MM.1S (cell line): ENCODE measurements around the gene EPHA2.

Experiments
- DNase-seq: peaks from one replicate; pipeline ENCODE4 v3.0.0-alpha.2; 2015
- H2AFZ ChIP-seq: fragments of 300-600 bp; sonication (generic); 2 replicates; pipeline ENCODE4 v1.6.0; 2016; ENCODE audit warnings: antibody characterized with exemption, low read length
- H3F3A ChIP-seq: fragments of 300-600 bp; sonication (generic); 2 replicates; pipeline ENCODE4 v1.6.1; 2016; ENCODE audit warnings: mild to moderate bottlenecking, antibody characterized with exemption, low read length, moderate library complexity, mixed read lengths; ENCODE audit not compliant: insufficient read depth
- H3K27ac ChIP-seq: fragments of 300-600 bp; sonication (generic); 2 replicates; pipeline ENCODE4 v1.5.1; 2016; ENCODE audit warnings: mild to moderate bottlenecking, low read length
- H3K27me3 ChIP-seq: fragments of 300-600 bp; sonication (generic); replicated peaks from 2 replicates; pipeline ENCODE4 v1.6.0; 2016; ENCODE audit warnings: low read length; ENCODE audit not compliant: insufficient read depth
- H3K36me3 ChIP-seq: fragments of 300-600 bp; sonication (generic); replicated peaks from 2 replicates; pipeline ENCODE4 v1.6.1; 2016; ENCODE audit warnings: mild to moderate bottlenecking, low read length, mixed read lengths; ENCODE audit not compliant: insufficient read depth
- H3K4me1 ChIP-seq: fragments of 300-600 bp; sonication (generic); 2 replicates; pipeline ENCODE4 v1.6.1; 2016; ENCODE audit warnings: low read length, mixed read lengths
- H3K4me2 ChIP-seq: fragments of 300-600 bp; sonication (generic); 2 replicates; pipeline ENCODE4 v1.6.0; 2016; ENCODE audit warnings: low read depth, low read length
- H3K4me3 ChIP-seq: fragments of 300-600 bp; sonication (generic); 2 replicates; pipeline ENCODE4 v1.5.1; 2016; ENCODE audit warnings: low read length, mixed read lengths
- H3K79me2 ChIP-seq: fragments of 300-600 bp; sonication (generic); 2 replicates; pipeline ENCODE4 v1.6.1; 2016; ENCODE audit warnings: mixed run types, low read length, mixed read lengths
- H3K9ac ChIP-seq: fragments of 300-600 bp; sonication (generic); 2 replicates; pipeline ENCODE4 v1.6.1; 2016; ENCODE audit warnings: low read length, mixed read lengths
- H3K9me2 ChIP-seq: fragments of 300-600 bp; sonication (generic); replicated peaks from 2 replicates; pipeline ENCODE4 v1.6.1; 2016; ENCODE audit warnings: mild to moderate bottlenecking, low read length, mixed read lengths; ENCODE audit not compliant: insufficient read depth
- H3K9me3 ChIP-seq: fragments of 300-600 bp; sonication (generic); replicated peaks from 2 replicates; pipeline ENCODE4 v1.6.1; 2016; ENCODE audit warnings: mild to moderate bottlenecking, low read length, mixed read lengths; ENCODE audit not compliant: insufficient read depth
- H4K20me1 ChIP-seq: fragments of 300-600 bp; sonication (generic); 2 replicates; pipeline ENCODE4 v1.6.1; 2016; ENCODE audit warnings: mild to moderate bottlenecking, low read length, moderate library complexity, mixed read lengths; ENCODE audit not compliant: insufficient read depth
- EZH2 ChIP-seq: fragments of 300-600 bp; sonication (generic); optimal IDR thresholded peaks from 2 replicates; pipeline ENCODE3; 2017; ENCODE audit warnings: low read depth, mild to moderate bottlenecking, antibody characterized with exemption, low read length, mixed read lengths
- EZH2phosphoT487 ChIP-seq: fragments of 300-600 bp; sonication (generic); IDR thresholded peaks from 2 replicates; pipeline ENCODE4 v1.6.1; 2018; ENCODE audit warnings: antibody characterized with exemption, low read length
- TF ChIP-seq, protein P1 (sequence below): fragments of 300-600 bp; sonication (generic); IDR thresholded peaks from 2 replicates; pipeline ENCODE4 v1.5.1; 2016; ENCODE audit warnings: antibody characterized with exemption, low read length, mixed read lengths

The EPHA2 gene

GRCh38 chr1:16116625-16117024 lies 39.2 kb downstream of the EPHA2 start:
- no peaks in the 10 kb centered on the region for H3F3A ChIP-seq
- H3K36me3 ChIP-seq = no peaks in the 10 kb centered on the region
- no peak overlapping the region for H3K27ac ChIP-seq
- H3K9ac ChIP-seq = no peak overlapping the region
- no peaks in the 10 kb centered on the region for H3K4me1 ChIP-seq
- H3K4me2 ChIP-seq = no peak overlapping the region
- no peak for DNase-seq
- H3K79me2 ChIP-seq = no peaks in the 10 kb centered on the region
- H3K4me3 ChIP-seq = no peak overlapping the region
- H4K20me1 ChIP-seq = no peaks in the 10 kb centered on the region
- no peaks in the 10 kb centered on the region for H3K9me2 ChIP-seq
- no peak for TF ChIP-seq EZH2
- no peak for TF ChIP-seq EZH2phosphoT487
- TF ChIP-seq, protein P1, sequence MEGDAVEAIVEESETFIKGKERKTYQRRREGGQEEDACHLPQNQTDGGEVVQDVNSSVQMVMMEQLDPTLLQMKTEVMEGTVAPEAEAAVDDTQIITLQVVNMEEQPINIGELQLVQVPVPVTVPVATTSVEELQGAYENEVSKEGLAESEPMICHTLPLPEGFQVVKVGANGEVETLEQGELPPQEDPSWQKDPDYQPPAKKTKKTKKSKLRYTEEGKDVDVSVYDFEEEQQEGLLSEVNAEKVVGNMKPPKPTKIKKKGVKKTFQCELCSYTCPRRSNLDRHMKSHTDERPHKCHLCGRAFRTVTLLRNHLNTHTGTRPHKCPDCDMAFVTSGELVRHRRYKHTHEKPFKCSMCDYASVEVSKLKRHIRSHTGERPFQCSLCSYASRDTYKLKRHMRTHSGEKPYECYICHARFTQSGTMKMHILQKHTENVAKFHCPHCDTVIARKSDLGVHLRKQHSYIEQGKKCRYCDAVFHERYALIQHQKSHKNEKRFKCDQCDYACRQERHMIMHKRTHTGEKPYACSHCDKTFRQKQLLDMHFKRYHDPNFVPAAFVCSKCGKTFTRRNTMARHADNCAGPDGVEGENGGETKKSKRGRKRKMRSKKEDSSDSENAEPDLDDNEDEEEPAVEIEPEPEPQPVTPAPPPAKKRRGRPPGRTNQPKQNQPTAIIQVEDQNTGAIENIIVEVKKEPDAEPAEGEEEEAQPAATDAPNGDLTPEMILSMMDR = no peak
- H3K9me3 ChIP-seq = no peaks in the 10 kb centered on the region
- H3K27me3 ChIP-seq = peaks cover 84% of the 10 kb centered on the region
- H2AFZ ChIP-seq = no peak overlapping the region

DNA sequence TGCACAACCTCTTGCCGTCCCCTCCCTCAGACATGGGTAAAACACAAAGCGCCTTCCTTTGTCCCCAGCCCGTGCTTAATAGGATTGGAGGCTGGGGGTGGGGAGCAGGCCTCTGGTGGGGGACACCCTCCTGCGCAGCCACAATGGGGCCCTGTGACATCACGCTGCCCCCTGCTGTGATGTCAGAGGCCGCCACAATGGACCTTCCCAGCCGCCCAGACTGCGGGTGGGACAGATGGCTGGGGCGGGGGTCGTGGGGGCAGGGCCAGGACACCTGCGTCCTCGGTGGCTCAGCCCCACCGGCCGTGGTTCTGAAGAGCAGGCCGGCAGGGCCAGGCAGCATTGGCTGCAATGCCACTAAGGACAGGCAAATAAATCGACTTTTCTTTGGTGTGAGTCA lies 39.9 kb downstream of the EPHA2 start:
- Histone ChIP-seq H2AFZ (no peak overlapping the region), H3K4me2 (no peak overlapping the region)

DNA sequence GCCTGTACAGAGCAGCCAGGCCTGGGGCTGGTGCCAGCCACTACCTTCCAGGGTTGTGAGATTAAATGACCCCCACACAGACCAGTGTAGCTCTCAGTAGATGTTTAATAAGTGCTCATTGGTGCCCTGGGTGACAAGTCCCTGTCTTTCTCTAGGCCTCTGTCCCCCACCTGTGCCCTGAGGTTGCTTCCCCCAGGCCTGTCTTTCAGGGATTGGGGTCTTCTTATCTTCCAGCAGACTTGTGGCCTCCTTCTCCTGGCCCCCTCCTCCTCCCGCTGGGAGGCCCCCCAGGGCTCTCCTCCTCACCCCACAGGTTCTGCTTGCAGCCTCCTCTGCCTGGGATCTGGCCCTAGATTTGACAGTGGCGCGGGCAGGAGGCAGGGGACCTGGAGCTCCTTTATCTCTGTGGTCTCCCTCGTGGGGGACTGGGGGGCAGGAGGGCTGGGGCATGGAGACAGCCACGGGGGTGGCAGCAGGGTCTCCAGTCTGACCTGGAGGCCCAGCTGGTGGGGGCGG lies 40.3 kb downstream of the EPHA2 start:
- Histone ChIP-seq H3K4me1 (no peaks in the 10 kb centered on the region), H3K9me2 (no peaks in the 10 kb centered on the region), H2AFZ (no peak overlapping the region), H3K9me3 (no peaks in the 10 kb centered on the region), H3K4me3 (no peak overlapping the region), H3K27me3 (peaks cover 84% of the 10 kb centered on the region), H3K9ac (no peak overlapping the region), H3K36me3 (no peaks in the 10 kb centered on the region), H4K20me1 (no peaks in the 10 kb centered on the region), H3K4me2 (no peak overlapping the region), H3K79me2 (no peaks in the 10 kb centered on the region), H3K27ac (no peak overlapping the region), H3F3A (no peaks in the 10 kb centered on the region)
- no peak for DNase-seq
- TF ChIP-seq, protein P1 = no peak
- TF ChIP-seq EZH2 (no peak), EZH2phosphoT487 (no peak)

More for the DNA sequence above, 39.9 kb downstream of the EPHA2 start:
- Histone ChIP-seq H3K27me3 (peaks cover 84% of the 10 kb centered on the region), H3K4me1 (no peaks in the 10 kb centered on the region), H3F3A (no peaks in the 10 kb centered on the region), H3K9ac (no peak overlapping the region), H3K9me3 (no peaks in the 10 kb centered on the region), H3K79me2 (no peaks in the 10 kb centered on the region), H3K4me3 (no peak overlapping the region), H3K36me3 (no peaks in the 10 kb centered on the region), H3K27ac (no peak overlapping the region), H4K20me1 (no peaks in the 10 kb centered on the region), H3K9me2 (no peaks in the 10 kb centered on the region)
- no peak for DNase-seq
- TF ChIP-seq, protein P1 = no peak
- TF ChIP-seq EZH2phosphoT487 (no peak), EZH2 (no peak)
